Ascending aorta (tissue), 2 donors: ENCODE measurements around the gene GREM2. TPM values are rescaled to one million over a fixed set of nuclear protein-coding genes. Genes with fewer than 3 reads are reported as not detected.

Experiments used
- DNase-seq, 2 donors: peaks; one replicate each; pipeline ENCODE4 v3.0.0-alpha.2; 2019; ENCODE audit warnings: low spot score in 2 of 2
- H3K27ac ChIP-seq, 2 donors: fragments of 200-600 bp; sonication (generic); one replicate each; pipeline ENCODE4 v1.5.1; 2016 to 2017; ENCODE audit warnings: mild to moderate bottlenecking in 1 of 2
- H3K27me3 ChIP-seq: fragments of 200-600 bp; sonication (generic); one replicate; pipeline ENCODE4 v1.5.1; 2017
- H3K36me3 ChIP-seq, 2 donors: fragments of 200-600 bp; sonication (generic); one replicate each; pipeline ENCODE4 v1.5.1; 2016
- H3K4me1 ChIP-seq, 2 donors: fragments of 200-600 bp; sonication (generic); one replicate each; pipeline ENCODE4 v1.5.1; 2016 to 2017; ENCODE audit warnings: mild to moderate bottlenecking in 1 of 2
- H3K4me3 ChIP-seq, 2 donors: fragments of 200-600 bp; sonication (generic); one replicate each; pipeline ENCODE4 v1.5.1; 2016 to 2017; ENCODE audit warnings: mild to moderate bottlenecking in 1 of 2
- H3K9me3 ChIP-seq, 2 donors: fragments of 200-600 bp; sonication (generic); one replicate each; pipeline ENCODE4 v1.5.1; 2016
- CTCF ChIP-seq, 3 experiments: fragments of 200-600 bp in 2 of 3; fragments of 450-650 bp in 1 of 3; sonication (generic) in 2 of 3; IDR thresholded peaks; one replicate each; pipeline ENCODE4 v1.5.1; 2016 to 2019; ENCODE audit warnings: antibody characterized with exemption in 3 of 3, mild to moderate bottlenecking in 1 of 3, moderate library complexity in 1 of 3
- intact Hi-C: fragments of 100-400 bp; cut with DNase I; formaldehyde crosslinking; loops from one replicate; pipeline ENCODE4 v1.15.1; 2023
- total RNA-seq: library from RNA; depleted of rRNA; stranded (reverse); fragments of >200 nt; gene quantifications from one replicate; pipeline ENCODE4 v1.1.0, GENCODE V29; 2016

The GREM2 gene
- total RNA-seq, 1 donor from 2014 or later, result not detected

- TF ChIP-seq CTCF (IDR thresholded peaks at IDR 0.05), result no peak
- Histone ChIP-seq H3K36me3 (no peaks in the 10 kb centered on the region), H3K9me3 (no peaks in the 10 kb centered on the region), H3K4me3 (peak overlapping the region; percentile 18 to 33), H3K27ac (no peak overlapping the region), H3K27me3 (no peaks in the 10 kb centered on the region), H3K4me1 (no peaks in the 10 kb centered on the region)
- no peak for DNase-seq
- intact Hi-C loops, result no loop called here
Observed at GRCh38 chr1:240575981-240576662, 35.8 kb downstream of the GREM2 start.

GRCh38 chr1:240572328-240572727 lies 39.6 kb downstream of the GREM2 start:
- Histone ChIP-seq H3K36me3 (no peaks in the 10 kb centered on the region), H3K27ac (no peak overlapping the region), H3K27me3 (no peaks in the 10 kb centered on the region), H3K4me3 (no peak overlapping the region), H3K4me1 (no peaks in the 10 kb centered on the region), H3K9me3 (no peaks in the 10 kb centered on the region)
- DNase-seq, result no peak
- intact Hi-C loops, result no loop called here
- no peak for TF ChIP-seq CTCF (IDR thresholded peaks at IDR 0.05)

GRCh38 chr1:240571782-240572181 lies 40.2 kb downstream of the GREM2 start:
- intact Hi-C loops, result no loop called here
- no peak for TF ChIP-seq CTCF (IDR thresholded peaks at IDR 0.05)
- H3K9me3 ChIP-seq, result no peaks in the 10 kb centered on the region
- no peak overlapping the region for H3K4me3 ChIP-seq
- no peaks in the 10 kb centered on the region for H3K27me3 ChIP-seq
- no peak overlapping the region for H3K27ac ChIP-seq
- H3K36me3 ChIP-seq, result no peaks in the 10 kb centered on the region
- no peak for DNase-seq
- H3K4me1 ChIP-seq, result no peaks in the 10 kb centered on the region

- no peak for TF ChIP-seq CTCF (IDR thresholded peaks at IDR 0.05)
- intact Hi-C loops, result no loop called here
Observed at GRCh38 chr1:240567066-240567465, 44.9 kb downstream of the GREM2 start.

GRCh38 chr1:240562779-240563178 lies 49.2 kb downstream of the GREM2 start:
- Histone ChIP-seq H3K36me3 (no peaks in the 10 kb centered on the region), H3K27me3 (no peaks in the 10 kb centered on the region), H3K27ac (no peak overlapping the region), H3K9me3 (no peaks in the 10 kb centered on the region), H3K4me3 (no peak overlapping the region), H3K4me1 (no peaks in the 10 kb centered on the region)
- DNase-seq, result no peak
- intact Hi-C loops, result no loop called here
- TF ChIP-seq CTCF (IDR thresholded peaks at IDR 0.05), result no peak

More at GRCh38 chr1:240567066-240567465, 44.9 kb downstream of the GREM2 start:
- Histone ChIP-seq H3K9me3 (no peaks in the 10 kb centered on the region), H3K4me3 (no peak overlapping the region), H3K27me3 (no peaks in the 10 kb centered on the region), H3K36me3 (no peaks in the 10 kb centered on the region), H3K4me1 (no peaks in the 10 kb centered on the region), H3K27ac (no peak overlapping the region)
- no peak for DNase-seq
